Measurements from ENCODE around the gene SULF2. TPM values are rescaled to one million over a fixed set of nuclear protein-coding genes. Genes with fewer than 3 reads are reported as not detected.
"Not testable (repeated sequence)": the region's sequence is repeated elsewhere in the genome, so short reads cannot be mapped to it uniquely, and the experiment has no call there.

Gene SULF2
- total RNA-seq (2014; rRNA removed; shearing (Covaris generic)) = 23.5 TPM in 2 replicates

- no peak for DNase-seq (ENCODE audit: low spot score)
These were observed at the start of gene SULF2 for GRCh38 chr20:47785311-47785853. SULF2 (minus strand) TSS chr20:47785481; CDS start chr20:47757363, 28,118 bp downstream.

GRCh38 chr20:47831675-47832074 is 46.4 kb upstream of the SULF2 start:
- DNase-seq (ENCODE audit: low spot score) = not testable (repeated sequence)

GRCh38 chr20:47826716-47827115 is 41.4 kb upstream of the SULF2 start:
- not testable (repeated sequence) for DNase-seq (ENCODE audit: low spot score)

GRCh38 chr20:47826006-47826405 is 40.7 kb upstream of the SULF2 start:
- DNase-seq (ENCODE audit: low spot score) = not testable (repeated sequence)

- DNase-seq (ENCODE audit: low spot score) = no peak
These were observed 39.9 kb upstream of the SULF2 start for GRCh38 chr20:47825011-47825762.

GRCh38 chr20:47823941-47824340 is 38.7 kb upstream of the SULF2 start:
- DNase-seq (ENCODE audit: low spot score) = not testable (repeated sequence)

- DNase-seq (ENCODE audit: low spot score) = peak; percentile 66
These were observed 36.3 kb upstream of the SULF2 start for GRCh38 chr20:47821481-47822100.

- DNase-seq (ENCODE audit: low spot score) = no peak
These were observed 33.8 kb upstream of the SULF2 start for GRCh38 chr20:47818996-47819609.

GRCh38 chr20:47818466-47818865 is 33.2 kb upstream of the SULF2 start:
- DNase-seq (ENCODE audit: low spot score) = no peak

- no peak for DNase-seq (ENCODE audit: low spot score)
These were observed 32.7 kb upstream of the SULF2 start for GRCh38 chr20:47818016-47818415.

GRCh38 chr20:47817573-47817972 is 32.3 kb upstream of the SULF2 start:
- no peak for DNase-seq (ENCODE audit: low spot score)

GRCh38 chr20:47816487-47817451 is 31.5 kb upstream of the SULF2 start:
- DNase-seq (ENCODE audit: low spot score) = no peak

- no peak for DNase-seq (ENCODE audit: low spot score)
These were observed 30.6 kb upstream of the SULF2 start for GRCh38 chr20:47815866-47816265.

- DNase-seq (ENCODE audit: low spot score) = no peak
These were observed 30.1 kb upstream of the SULF2 start for GRCh38 chr20:47815416-47815806.

GRCh38 chr20:47814632-47815415 is 29.5 kb upstream of the SULF2 start:
- DNase-seq (ENCODE audit: low spot score) = no peak

GRCh38 chr20:47810721-47811347 is 25.6 kb upstream of the SULF2 start:
- no peak for DNase-seq (ENCODE audit: low spot score)

GRCh38 chr20:47810116-47810677 is 24.9 kb upstream of the SULF2 start:
- DNase-seq (ENCODE audit: low spot score) = no peak

GRCh38 chr20:47809161-47809960 is 24.1 kb upstream of the SULF2 start:
- DNase-seq (ENCODE audit: low spot score) = peak; percentile 77

GRCh38 chr20:47805951-47806350 is 20.7 kb upstream of the SULF2 start:
- no peak for DNase-seq (ENCODE audit: low spot score)
